SK-N-DZ (cell line): ENCODE data around the gene METRN.

Experiments used
- DNase-seq: peaks from one replicate; pipeline ENCODE4 v3.0.0-alpha.2; 2015; ENCODE audit warnings: low spot score

The METRN gene

DNA sequence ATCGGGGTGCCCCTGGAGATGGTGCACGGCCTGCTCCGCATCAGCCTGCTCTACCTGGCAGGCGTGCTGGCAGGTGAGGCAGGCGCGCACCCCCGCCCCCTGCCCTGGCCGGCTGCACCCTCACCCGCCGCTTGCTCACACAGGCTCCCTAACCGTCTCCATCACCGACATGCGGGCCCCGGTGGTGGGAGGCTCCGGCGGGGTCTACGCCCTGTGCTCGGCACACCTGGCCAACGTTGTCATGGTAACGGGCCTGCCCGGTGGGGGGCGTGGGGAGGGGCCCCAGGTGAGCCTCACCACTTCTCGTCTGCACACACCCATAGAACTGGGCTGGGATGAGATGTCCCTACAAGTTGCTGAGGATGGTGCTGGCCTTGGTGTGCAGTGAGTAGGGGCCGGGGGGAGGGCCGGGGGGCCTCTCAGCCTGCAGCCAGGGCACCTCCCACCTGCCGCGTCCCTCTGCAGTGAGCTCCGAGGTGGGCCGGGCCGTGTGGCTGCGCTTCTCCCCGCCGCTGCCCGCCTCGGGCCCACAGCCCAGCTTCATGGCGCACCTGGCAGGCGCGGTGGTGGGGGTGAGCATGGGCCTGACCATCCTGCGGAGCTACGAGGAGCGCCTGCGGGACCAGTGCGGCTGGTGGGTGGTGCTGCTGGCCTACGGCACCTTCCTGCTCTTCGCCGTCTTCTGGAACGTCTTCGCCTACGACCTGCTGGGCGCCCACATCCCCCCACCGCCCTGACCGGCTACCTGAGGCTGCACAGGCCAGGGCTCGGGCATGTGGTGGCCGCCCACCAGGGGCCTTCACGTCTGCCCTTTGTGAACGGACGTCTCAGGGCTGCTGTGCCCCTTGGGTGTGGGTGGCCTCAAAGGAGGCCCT lies 37.4 kb upstream of the METRN start:
- no peak for DNase-seq

DNA sequence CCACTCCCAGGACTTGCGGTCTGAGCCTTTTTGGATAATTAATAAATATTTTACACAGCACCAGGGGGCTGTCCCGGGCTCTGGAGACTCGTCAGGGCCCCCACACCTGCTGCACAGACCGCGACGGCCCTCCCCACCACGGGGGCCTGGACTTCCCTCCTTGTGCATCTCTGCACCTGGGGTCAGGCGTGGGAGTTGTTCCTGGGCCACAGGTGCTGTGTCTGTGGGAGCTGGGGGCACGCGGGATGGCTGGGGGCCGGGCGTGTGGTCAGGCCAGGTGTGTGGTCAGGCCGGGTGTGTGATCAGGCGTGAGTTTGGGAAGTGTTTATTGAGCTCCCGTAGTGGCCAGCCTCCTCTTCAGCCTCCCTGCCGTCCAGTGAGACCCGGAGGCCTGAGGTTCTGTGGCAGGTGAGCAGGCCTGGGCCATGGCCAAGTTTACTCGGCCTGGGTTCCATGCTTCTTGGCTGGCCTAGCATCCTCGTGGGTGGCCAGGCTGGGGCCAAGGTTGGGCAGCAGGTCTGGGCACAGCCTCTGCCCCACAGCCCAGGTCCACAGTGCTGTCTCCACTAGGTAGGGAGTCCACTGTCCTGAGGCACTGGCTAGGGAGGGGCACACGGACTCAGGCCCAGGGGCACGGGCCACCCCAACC lies 36.6 kb upstream of the METRN start:
- DNase-seq, result no peak

DNA sequence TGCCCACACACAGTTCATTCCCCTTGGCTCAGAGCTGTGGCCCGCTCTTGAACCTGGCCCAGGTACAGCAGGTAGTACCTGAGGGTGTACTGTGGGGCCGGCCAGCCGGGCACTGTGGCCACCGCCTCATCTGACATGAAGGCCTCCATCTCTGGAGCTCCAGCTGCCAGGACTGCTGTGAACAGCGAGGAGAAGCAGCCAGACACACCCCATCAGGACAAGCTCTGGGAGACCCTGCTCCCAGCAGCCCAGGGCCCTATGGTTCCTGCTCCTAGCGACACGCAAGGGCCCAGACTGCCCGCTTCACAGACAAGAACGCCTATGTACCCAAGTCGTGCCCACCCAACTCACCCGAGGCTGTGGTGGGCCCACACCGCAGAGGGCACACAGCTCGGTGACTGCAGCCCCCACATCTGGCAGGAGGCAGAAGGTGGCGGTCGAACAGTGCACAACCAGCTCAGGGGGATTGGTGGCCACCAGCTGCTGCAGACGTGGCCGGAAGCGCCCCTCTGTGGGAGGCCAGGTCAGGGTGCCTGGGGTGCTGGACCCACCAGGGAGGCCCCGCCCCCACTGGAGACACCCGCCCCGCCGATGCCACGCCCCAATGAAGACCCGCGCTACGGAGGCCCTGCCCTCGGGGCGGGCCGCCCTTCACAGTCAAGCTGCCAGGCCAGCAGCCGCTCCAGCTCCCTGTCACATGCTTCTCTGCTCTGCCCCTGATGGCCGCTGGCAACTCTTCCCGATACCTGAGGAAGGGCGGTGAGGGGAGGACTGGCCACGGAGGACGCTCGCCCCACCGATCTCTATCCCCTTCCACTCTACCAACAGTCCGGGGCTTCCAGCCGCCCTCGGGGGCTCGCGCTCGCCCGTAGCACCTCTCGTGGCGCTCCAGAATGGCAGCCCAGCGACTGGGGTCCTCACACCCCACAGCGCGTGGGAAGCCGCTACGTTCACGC lies 35.8 kb upstream of the METRN start:
- DNase-seq, result peak; percentile 88

DNA sequence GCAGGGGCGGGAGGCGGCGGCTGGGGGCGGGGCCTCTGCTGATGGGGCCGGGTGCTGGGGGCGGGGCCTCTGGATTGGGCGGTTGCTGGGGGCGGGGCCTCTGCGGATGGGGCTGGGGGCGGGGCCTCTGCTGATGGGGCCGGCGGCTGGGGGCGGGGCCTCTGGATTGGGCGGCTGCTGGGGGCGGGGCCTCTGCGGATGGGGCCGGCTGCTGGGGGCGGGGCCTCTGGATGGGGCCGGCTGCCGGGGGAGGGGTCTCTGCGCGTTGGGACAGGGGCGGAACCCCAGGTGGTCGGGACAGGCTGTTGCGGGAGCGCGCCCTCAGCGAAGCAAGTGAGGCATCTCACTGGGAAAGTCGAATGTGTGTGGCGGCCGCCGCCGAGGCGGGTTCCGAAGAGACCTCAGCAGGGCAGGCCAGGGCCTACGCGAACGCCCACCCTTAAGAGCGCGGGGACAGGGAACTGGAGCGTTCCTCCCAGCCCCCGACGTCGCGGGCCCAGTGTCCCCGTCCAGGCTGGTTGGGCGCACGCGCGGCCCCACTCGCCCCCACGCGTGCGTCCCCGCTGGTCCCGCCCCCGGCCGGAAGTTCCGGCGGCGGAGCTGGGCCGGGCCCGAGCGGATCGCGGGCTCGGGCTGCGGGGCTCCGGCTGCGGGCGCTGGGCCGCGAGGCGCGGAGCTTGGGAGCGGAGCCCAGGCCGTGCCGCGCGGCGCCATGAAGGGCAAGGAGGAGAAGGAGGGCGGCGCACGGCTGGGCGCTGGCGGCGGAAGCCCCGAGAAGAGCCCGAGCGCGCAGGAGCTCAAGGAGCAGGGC lies 34.9 kb upstream of the METRN start, which contains the start of gene STUB1:
Gene STUB1, plus strand, starts transcription at position 597 of the 811 bp plus-strand sequence. Its CDS starts 116 bp downstream, at position 713.
- peak; percentile 88 for DNase-seq

DNA sequence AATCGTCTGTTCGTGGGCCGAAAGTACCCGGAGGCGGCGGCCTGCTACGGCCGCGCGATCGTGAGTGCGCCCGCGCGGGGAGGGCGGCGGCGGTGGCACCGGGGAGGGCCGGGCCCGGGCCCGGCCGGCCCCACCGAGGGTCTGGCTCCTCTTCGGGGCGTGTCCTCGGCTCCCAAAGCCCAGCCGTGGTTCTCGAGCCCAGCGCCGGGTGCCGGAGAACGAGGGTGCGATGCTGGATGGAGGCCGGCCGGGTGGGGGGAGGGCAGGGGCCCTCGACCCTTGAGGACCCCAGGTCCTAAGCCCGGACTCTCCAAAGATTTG lies 34.3 kb upstream of the METRN start:
- DNase-seq, result no peak

DNA sequence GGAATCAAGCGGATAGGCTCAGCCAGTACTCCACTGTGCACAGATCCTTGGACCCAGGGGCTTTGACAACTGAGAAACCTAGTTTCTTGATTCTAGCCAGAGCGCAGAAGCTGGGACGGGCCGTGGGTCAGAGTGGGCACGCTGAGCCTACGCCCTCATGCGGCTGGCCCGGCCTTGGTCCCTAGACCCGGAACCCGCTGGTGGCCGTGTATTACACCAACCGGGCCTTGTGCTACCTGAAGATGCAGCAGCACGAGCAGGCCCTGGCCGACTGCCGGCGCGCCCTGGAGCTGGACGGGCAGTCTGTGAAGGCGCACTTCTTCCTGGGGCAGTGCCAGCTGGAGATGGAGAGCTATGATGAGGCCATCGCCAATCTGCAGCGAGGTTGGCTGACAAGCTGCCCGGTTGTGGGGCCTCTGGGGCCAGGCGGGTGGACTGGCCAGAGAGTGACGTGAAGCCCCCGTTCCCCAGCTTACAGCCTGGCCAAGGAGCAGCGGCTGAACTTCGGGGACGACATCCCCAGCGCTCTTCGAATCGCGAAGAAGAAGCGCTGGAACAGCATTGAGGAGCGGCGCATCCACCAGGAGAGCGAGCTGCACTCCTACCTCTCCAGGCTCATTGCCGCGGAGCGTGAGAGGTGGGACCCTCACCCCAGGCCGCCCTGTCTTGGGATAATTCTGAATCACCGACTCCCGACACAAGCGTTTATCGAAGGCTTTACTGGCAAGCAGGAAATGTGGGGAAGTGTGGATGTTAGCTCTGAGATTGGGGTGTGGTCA lies 33.8 kb upstream of the METRN start:
- DNase-seq, result no peak

DNA sequence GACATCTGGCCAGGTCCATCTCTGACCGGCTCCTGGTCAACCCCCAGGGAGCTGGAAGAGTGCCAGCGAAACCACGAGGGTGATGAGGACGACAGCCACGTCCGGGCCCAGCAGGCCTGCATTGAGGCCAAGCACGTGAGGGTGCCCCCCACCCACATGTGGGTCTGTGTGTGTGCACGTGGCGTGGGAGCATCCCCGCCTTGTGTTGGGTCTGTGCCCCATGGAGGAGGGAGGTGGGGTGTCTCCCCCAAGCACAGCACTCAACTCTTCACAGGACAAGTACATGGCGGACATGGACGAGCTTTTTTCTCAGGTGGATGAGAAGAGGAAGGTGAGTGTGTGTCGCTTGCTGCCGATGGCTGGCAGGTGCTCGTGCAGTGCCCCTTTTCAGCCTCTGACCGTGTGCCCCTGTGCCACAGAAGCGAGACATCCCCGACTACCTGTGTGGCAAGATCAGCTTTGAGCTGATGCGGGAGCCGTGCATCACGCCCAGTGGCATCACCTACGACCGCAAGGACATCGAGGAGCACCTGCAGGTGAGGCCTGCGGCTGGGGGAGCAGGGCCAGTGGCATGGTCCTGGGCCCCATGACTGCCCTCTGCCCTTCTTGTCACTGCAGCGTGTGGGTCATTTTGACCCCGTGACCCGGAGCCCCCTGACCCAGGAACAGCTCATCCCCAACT lies 33.0 kb upstream of the METRN start:
- no peak for DNase-seq

DNA sequence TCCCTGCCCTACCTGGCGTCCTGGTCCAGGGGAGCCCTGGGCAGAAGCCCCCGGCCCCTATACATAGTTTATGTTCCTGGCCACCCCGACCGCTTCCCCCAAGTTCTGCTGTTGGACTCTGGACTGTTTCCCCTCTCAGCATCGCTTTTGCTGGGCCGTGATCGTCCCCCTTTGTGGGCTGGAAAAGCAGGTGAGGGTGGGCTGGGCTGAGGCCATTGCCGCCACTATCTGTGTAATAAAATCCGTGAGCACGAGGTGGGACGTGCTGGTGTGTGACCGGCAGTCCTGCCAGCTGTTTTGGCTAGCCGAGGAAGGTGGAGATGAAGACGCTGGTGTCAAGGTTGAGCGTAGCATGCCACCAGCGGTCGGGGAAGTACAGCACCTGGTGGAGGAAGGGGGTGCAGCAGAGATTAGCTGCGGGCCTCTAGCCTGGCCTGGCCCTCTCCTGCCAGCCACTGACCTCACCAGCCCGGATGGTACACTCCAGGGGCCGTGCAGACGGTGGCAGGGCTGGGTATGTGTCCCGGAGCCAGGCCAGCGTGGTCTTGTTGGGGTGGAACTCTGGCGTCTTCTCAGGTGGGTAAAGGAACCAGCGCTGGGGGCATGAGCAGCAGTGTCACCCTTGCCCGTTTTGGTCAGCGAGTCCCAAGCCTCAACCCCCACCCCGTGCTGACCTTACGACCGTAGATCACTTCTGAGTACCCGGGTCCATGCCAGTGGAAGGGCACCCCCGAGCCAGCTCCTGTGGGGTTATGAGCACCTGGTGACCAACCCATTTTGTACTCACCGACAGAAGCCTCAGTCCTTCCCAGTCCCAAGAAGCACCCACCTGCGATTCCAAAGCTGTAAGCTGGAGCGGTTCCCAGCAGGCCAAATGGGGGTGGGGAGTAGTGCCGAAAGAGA lies 32.2 kb upstream of the METRN start:
- no peak for DNase-seq

DNA sequence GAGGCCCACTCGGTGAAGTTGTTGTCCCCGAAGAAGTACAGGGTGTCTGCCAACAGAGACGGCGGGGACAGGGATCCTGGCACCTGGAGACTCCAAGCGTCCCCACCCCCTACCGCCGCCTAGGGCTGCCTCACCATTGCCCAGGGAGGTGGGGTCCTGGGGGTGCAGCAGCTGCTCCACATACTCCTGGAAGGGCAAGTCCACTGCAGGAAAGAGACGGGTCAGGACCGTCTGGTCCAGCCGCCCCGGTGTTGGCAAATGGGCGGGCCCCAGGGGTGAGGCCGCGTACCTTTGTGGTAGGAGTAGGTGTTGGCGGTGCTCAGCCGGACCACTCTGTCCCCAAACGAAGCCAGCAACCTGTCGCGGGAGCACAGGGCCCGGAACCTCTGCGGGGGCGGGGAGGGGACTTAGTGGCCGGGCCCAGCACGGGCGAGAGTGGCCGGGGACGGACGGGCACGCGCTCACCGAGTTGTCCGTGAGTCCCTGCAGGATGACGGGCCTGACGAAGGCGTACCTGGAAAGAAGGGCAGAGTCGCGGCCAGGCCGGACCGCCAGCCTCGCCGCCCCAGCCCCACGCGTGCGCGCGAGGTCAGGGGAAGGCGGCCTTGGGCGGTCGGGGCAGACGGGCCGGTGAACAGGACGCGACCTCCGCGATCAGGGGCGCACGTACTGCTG lies 31.4 kb upstream of the METRN start:
- DNase-seq, result no peak

DNA sequence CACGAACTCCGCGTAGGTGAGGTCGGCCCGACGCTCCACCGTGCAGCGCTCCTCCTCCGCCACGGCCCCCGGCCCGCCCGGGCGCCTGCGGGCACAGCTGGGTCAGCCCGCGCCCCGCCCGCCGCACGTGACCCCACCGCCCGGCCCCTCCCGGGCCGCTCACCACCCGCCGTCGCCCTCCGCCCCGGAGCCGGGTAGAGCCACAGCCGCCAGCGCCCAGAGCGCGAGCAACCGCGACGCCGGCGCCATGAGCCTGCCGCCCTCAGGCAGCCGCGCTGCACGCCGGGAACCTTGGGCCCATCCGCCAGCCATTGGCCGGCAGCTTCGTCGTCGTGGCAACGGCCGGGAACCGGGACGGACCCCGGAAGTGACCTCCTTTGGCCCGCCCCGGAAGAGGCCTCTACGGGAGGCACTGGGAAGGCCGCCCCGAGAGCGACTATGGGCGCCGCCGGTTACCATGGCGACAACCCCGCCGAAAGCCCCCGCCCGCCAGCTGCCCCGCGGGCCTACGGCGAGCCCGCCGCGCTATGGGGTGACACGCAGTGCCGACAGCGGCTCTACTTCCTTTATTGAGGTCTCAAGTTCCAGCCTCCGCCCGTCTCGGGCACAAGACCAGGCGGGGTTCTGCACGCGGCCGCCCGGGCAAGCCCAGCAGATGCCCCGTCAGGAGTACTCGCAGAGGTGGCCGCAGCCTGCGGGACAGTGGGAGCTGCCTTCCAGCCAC lies 30.7 kb upstream of the METRN start, which contains the start of gene JMJD8:
Gene JMJD8, minus strand, starts transcription at position 264 of the 724 bp plus-strand sequence. Its CDS starts 15 bp downstream, at position 249.
- DNase-seq, result peak; percentile 95

DNA sequence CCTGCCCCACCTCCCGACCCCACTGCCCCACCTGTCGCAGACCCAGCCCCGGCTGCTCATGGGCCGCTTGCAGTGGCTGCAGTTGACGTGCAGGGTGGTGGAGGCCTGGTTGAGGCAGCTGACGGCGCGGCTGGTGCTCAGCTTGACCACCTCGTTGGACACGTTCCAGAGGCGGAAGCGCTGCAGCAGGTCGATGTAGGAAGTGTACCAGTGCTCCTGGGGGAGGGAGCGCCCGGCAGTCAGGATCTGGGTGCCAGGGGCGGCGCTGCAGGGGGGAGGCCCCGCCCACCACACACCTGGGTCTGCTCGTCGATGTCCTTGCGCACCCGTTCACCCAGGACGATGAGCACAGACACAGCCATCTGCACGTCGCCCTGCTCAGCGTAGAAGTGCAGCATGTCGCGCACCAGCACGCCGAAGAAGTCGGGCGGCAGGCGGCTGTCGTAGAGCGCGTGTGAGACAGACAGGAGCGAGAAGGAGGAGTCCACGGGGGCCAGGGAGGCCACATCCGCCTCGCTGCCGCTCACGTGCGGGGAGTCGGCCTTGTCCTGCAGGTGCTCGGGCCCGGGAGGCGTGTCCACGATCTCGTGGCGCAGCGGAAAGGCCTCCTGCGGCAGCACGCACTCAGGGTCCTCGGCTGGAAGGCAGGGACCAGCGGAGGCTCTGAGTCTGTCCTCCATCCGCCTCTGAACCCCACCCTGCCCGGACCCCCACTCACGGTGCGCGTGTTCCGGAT lies 29.8 kb upstream of the METRN start:
- DNase-seq, result no peak

DNA sequence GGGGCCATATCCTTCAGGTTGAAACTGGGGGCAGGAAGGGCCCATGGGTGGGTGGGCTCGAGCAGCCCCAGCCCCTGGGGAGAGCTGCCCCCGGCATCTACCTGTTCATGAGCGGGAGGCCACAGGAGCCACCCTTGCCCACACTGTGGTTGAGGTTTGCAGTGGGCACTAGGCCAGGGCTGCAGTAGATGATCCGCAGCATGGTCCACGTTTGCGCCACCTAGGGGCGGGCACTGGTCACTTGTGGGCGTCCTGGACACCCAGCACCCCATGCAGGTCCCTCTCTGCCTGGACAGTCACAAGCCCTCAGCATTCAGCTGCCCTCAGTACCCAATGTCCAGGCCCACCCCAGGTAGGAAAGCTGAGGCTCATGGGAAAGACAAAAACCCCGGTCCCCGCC lies 29.0 kb upstream of the METRN start:
- no peak for DNase-seq

DNA sequence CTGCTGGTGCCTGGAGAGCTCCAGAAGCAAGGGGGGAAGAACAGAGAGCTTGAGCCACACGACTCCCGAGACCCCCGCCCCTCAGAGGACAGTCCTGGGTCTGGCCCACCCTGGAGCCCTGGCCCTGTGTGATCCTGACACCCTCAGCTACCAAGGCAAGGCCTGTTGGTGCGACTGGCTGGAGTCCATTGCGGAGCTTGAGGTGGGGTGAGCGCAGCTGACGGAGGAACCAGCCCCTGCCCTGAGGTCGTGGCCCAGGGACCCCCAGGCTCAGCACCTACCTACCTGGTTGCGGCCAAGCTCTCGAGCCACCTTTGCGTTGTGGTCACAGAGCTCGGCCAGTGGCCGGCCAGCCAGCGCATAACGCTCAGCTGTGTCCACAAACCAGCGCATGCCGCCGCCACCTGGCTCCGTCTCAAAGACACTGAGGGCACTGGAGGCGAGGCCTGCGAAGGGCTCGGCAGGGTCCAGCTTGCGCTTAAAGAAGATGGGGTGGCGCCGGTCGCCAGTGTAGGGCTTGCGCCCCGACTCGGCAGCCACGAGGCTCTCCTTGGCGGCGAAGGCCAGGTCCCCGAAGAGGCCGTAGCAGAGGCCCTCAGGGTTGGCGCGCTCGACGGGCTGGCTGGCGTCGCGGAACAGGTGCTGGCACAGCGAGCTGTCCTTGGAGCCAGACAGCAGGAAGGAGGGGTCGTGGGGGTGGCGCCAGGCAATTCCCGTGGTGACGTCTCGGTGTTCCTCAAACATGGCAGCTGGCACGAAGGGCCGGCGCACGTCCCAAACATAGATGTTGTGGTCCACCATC lies 28.3 kb upstream of the METRN start:
- no peak for DNase-seq

DNA sequence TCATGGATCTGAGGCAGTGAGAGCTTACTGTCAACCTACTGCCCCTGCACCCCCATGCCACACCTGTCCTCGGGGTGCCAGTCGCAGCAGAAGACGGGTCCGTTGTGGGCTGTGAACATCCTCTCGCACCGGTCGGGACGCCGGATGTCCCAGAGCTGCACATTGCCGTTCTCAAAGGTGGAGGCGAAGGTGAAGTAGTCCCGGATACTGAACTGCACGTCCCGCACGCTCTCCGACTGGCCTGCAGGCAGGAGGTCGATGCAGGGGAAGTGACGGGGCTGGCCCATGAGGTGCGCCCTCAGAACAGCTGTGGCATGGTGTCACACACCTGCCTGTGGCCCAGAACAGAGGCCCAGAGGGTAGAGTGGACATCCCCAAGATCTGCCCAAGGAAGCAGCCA lies 27.4 kb upstream of the METRN start:
- DNase-seq, result no peak

DNA sequence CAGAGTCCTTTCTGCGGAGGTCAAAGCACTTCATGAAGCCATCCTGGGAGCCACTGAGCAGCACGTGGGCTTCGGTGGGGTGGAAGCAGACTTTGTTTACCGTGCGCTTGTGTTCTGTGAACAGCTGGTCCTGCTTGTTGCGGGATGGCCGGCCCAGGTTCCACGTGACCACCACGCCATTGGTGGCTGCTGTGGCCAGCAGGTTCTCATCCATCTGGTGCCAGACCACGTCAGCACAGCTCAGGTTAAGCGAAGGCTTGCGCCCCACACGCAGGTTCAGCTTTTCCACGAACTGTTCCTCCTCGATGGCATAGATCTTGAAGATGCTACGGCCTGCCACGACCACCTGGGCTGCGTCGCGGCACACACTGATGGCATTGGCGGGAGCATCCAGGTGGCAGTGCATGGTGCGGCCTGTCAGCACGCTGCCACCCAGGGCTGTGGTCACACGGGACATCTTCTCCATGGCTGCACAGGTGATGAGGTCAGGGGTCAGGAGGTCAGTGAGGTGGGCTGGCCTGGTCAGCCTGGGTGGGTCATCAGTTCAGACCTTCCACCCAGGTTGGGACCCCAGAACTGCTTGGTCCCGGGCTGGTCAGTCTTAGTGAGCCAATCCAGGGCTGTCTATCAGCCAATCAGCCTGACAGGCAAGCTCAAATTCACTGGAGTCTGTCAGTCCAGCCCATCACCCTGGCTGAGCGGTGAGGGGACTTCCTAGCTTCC lies 25.6 kb upstream of the METRN start:
- DNase-seq, result no peak
